NCI-H446 (cell line): ENCODE data around the gene RPL22L1.
"Not testable (repeated sequence)": the region's sequence is repeated elsewhere in the genome, so short reads cannot be mapped to it uniquely, and the experiment has no call there.

Source experiments
- DNase-seq, 2 experiments: peaks; one replicate each; lab custom pipeline; 2025; lab: John Stamatoyannopoulos, UW

Gene RPL22L1

DNA sequence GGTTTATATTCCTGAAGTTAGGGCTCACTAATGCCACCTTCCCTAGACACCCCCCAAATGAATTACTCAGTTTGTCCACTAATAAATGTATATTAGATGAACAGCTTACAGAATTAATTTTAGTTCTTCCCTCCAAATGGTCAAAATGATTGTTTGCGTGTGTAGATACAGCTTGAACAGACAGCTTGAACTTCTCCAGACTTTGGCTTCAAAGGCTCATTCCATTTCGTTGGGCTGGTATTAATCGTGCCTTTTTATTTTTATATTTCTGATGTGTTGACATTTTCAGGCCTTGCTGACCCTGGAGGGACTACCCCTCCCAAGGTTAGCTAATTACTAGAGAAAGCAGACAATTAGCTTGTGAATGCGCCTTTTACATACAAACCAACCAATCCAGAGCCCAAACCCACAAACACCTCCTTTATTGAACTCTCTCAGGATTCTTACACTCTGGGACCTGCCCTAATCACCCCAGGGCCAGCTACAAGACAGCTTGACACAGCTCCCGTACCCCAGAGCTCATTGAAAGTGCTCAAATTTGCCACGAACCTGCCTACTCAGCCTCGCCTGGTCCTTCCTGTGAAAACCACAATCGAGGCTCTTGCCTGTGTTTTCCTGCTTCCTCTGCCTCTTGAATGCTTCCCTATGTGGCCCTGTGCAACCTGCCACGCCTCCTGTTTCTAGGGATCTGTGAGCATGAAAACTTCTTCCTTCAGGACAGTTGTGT, 40.3 kb downstream of the RPL22L1 start:
- DNase-seq, result no peak

DNA sequence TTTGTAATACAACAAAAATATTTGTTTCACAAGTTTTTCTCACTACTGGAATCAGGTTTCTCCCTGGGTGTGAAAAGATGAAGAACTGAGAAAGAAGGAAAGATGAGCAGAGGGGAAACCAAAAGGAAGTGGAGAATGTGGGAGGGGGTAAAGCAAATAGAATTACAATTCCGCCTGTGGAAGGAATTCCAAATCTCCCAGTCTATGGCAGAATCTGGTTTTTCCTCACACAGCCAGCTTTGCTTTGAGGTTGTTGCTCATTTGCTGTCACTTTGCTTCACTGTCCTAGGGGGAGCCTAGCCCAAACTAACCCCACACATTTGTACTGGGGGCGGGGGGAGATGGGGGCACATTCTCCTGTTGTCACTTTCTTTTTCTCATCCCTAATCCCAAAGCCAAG, 43.9 kb downstream of the RPL22L1 start:
- no peak for DNase-seq

DNA sequence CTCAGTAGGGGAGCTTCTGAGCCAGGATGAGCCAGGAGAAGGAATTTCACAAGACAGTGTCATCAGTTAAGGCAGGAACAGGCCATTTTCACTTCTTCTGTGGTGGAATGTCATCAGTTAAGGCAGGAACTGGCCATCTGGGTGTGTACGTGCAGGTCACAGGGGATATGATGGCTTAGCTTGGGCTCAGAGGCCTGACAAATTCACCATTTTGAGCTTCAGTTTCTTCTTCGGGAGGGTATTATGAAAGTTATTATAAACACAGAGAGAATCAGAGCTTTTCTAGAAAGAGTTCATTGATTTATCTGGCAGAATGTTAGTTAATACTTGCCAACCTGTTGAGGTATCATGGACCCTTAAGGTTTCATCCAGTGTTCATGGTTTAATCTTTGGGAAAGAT, 46.4 kb downstream of the RPL22L1 start:
- DNase-seq, result not testable (repeated sequence)

DNA sequence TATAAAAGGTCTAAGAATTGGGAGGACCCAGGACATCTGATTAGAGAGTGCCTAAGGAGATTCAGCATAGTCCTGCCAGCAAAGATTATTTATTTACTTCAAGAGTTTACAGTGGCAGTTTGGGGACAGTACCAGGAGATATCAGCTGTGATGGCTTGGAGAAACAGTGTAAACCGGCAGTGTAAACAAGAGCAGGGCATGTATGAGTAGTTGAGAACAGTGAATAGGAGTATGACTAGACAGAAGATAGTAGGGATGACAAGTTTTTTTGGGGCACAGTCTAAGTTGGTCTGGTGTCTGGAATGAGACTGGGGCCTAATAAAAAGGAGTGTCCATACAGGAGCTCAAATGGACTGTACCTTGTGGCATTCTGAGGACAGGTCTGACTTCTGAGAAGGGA, 51.7 kb downstream of the RPL22L1 start:
- DNase-seq, result not testable (repeated sequence)

DNA sequence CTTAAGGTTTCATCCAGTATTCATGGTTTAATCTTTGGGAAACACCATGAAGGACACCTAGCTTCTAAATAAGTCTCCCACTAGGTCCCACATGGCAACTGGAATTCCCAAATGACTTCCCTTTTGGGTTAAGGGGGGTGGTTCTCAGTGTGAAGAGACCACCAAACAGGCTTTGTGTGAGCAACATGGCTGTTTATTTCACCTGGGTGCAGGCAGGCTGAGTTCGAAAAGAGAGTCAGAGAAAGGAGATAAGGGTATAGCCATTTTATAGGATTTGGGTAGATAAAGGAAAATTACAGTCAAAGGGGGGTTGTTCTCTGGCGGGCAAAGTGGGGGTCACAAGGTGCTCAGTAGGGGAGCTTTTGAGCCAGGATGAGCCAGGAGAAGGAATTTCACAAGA, 52.5 kb downstream of the RPL22L1 start:
- DNase-seq, result not testable (repeated sequence)

DNA sequence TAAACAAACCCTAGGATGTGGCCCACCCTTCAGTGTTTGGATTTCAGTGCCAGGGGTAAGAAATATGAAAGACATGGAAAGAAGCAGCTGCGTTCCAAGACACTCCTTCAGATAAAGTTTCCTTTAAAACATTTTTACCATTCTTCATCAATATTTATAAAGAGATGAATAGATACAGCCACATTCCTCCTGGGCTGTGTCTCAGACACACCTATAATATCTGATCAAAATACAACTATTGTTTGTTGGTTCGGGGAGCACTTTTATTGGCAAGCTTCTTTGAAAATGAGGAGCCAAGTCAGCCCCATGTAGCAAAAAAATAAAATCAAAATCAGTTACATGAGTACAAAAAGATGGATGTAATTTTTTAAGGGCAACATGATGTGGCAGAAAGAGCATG, 53.2 kb downstream of the RPL22L1 start:
- DNase-seq, result no peak

DNA sequence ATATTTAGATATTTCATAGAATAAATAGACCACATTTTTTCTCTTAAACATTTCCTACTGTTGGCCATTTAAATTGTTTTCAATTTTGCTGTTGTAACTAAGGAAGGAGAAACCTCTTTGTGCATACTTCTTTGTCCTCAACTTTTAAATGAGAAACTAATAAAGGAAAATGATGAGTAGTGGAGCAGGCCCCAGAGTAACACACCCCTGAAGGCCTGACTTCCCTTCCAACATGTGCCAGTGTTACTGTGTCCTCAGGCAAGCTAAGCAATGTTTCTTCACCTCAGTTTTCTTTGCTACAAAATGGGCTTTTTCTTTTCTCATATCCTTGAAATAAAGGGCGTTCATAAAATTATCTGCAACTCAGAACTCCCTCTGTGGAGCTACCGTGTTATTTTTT, 53.7 kb downstream of the RPL22L1 start:
- no peak for DNase-seq

DNA sequence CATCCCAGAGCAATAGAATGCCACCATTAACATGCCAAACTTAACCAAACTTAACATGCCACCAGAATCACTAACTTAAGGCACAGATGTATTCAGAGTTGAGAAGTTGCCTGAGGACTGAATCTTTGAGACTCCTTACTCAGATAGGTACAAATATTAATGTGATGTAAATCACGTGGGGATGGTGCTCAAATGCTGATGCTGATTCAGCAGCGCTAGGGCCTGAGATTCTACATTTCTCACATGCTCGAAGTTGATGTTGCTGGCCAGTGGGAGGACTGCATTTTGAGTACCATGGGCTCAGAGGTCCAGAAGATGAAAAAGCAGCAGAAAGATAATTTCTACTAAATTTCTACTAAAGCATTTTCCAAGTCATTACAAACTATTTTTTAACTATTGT, 54.1 kb downstream of the RPL22L1 start:
- no peak for DNase-seq

DNA sequence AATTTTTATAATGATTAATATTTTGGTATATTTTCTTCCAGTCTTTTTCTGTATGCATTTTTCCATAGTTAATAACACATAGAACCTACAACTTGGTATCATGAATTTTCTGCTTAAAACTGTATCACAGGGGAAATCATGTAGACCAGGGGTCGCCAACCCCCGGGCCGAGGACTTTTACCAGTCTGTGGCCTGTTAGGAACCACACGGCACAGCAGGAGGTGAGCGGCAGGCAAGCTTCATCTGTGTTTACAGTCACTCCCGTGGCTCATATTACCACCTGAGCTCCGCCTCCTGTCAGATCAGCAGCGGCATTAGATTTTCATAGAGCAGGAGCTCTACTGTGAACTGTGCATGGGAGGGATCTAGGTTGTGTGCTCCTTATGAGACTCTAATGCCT, 54.7 kb downstream of the RPL22L1 start:
- peak in 1 of 2 experiments; percentile 46 for DNase-seq
